Effector memory CD8-positive, alpha-beta T cell (primary cell): ENCODE results near the gene EIF2S2.

ENCODE experiments used
- ATAC-seq: fragments of 150-1000 bp; cut with Tn5 transposase; replicated peaks from 2 replicates; pipeline ENCODE4 v1.10.0; 2021; ENCODE audit warnings: mild to moderate bottlenecking, moderate library complexity
- DNase-seq, 3 experiments: peaks; one replicate each; pipeline ENCODE4 v3.0.0; 2021
- H3K27ac Mint-ChIP-seq, 2 donors: one replicate each; pipeline ENCODE4 v1.8.0; 2022; ENCODE audit warnings: mild to moderate bottlenecking in 2 of 2, mixed read lengths in 2 of 2, moderate library complexity in 2 of 2
- H3K27me3 Mint-ChIP-seq, 2 donors: one replicate each; pipeline ENCODE4 v1.8.0; 2022; ENCODE audit warnings: mixed read lengths in 2 of 2
- H3K36me3 Mint-ChIP-seq: one replicate; pipeline ENCODE4 v1.8.0; 2022; ENCODE audit warnings: mild to moderate bottlenecking, moderate library complexity, mixed read lengths; ENCODE audit not compliant: insufficient read depth
- H3K4me1 Mint-ChIP-seq, 2 donors: one replicate each; pipeline ENCODE4 v1.8.0; 2022; ENCODE audit warnings: low read depth in 2 of 2, mixed read lengths in 2 of 2
- H3K4me3 Mint-ChIP-seq, 2 donors: one replicate each; pipeline ENCODE4 v1.8.0; 2022; ENCODE audit warnings: mild to moderate bottlenecking in 2 of 2, mixed read lengths in 2 of 2, moderate library complexity in 2 of 2
- H3K9me3 Mint-ChIP-seq, 2 donors: one replicate each; pipeline ENCODE4 v1.8.0; 2022; ENCODE audit warnings: mixed read lengths in 2 of 2

EIF2S2 gene

GRCh38 chr20:34074101-34074760 is 37.8 kb downstream of the EIF2S2 start:
- Mint-ChIP-seq H3K9me3 (no peaks in the 10 kb centered on the region), H3K27ac (peak overlapping the region; percentile 16 to 70), H3K4me3 (no peak overlapping the region), H3K36me3 (peaks cover 50% of the 10 kb centered on the region), H3K4me1 (peaks cover 11 to 16% of the 10 kb centered on the region in 2 donors), H3K27me3 (no peaks in the 10 kb centered on the region)
- DNase-seq, result no peak
- no peak for ATAC-seq

- Mint-ChIP-seq H3K27ac (peak overlapping the region; percentile 5 to 8), H3K36me3 (peaks cover 39% of the 10 kb centered on the region), H3K9me3 (no peaks in the 10 kb centered on the region), H3K4me3 (no peak overlapping the region), H3K4me1 (peaks cover 23 to 25% of the 10 kb centered on the region in 2 donors), H3K27me3 (no peaks in the 10 kb centered on the region)
- DNase-seq (no peak), ATAC-seq (no peak)
Measured at GRCh38 chr20:34072778-34073177, 39.3 kb downstream of the EIF2S2 start.

GRCh38 chr20:34072076-34072475 is 40.0 kb downstream of the EIF2S2 start:
- no peaks in the 10 kb centered on the region for H3K27me3 Mint-ChIP-seq
- no peak overlapping the region for H3K4me3 Mint-ChIP-seq
- H3K4me1 Mint-ChIP-seq, result peaks cover 25 to 26% of the 10 kb centered on the region in 2 donors

GRCh38 chr20:34070859-34071258 is 41.2 kb downstream of the EIF2S2 start:
- H3K36me3 Mint-ChIP-seq, result peaks cover 28% of the 10 kb centered on the region
- peak overlapping the region in 1 of 2 donors; percentile 77 for H3K27ac Mint-ChIP-seq
- no peaks in the 10 kb centered on the region for H3K27me3 Mint-ChIP-seq
- DNase-seq, result no peak
- ATAC-seq, result no peak
- peaks cover 26% of the 10 kb centered on the region in 2 donors for H3K4me1 Mint-ChIP-seq
- no peaks in the 10 kb centered on the region for H3K9me3 Mint-ChIP-seq
- H3K4me3 Mint-ChIP-seq, result no peak overlapping the region

More at GRCh38 chr20:34072076-34072475, 40.0 kb downstream of the EIF2S2 start:
- DNase-seq (no peak), ATAC-seq (no peak)
- Mint-ChIP-seq H3K9me3 (no peaks in the 10 kb centered on the region), H3K27ac (peak overlapping the region; percentile 32 to 67), H3K36me3 (peaks cover 32% of the 10 kb centered on the region)

- no peak for DNase-seq
- Mint-ChIP-seq H3K36me3 (peaks cover 29% of the 10 kb centered on the region), H3K27ac (peak overlapping the region in 1 of 2 donors; percentile 54), H3K4me1 (peaks cover 30 to 31% of the 10 kb centered on the region in 2 donors), H3K27me3 (no peaks in the 10 kb centered on the region), H3K9me3 (no peaks in the 10 kb centered on the region), H3K4me3 (no peak overlapping the region)
- ATAC-seq, result no peak
Measured at GRCh38 chr20:34070079-34070439, 42.0 kb downstream of the EIF2S2 start.

- peaks cover 33 to 34% of the 10 kb centered on the region in 2 donors for H3K4me1 Mint-ChIP-seq
- DNase-seq (peak; percentile 27 to 52 (median 44)), ATAC-seq (peak; percentile 94)
- H3K4me3 Mint-ChIP-seq, result no peak overlapping the region
- no peaks in the 10 kb centered on the region for H3K27me3 Mint-ChIP-seq
- no peaks in the 10 kb centered on the region for H3K9me3 Mint-ChIP-seq
- peak overlapping the region; percentile 54 to 84 for H3K27ac Mint-ChIP-seq
- peaks cover 29% of the 10 kb centered on the region for H3K36me3 Mint-ChIP-seq
Measured at GRCh38 chr20:34069341-34070078, 42.5 kb downstream of the EIF2S2 start.

- peaks cover 30 to 34% of the 10 kb centered on the region in 2 donors for H3K4me1 Mint-ChIP-seq
- DNase-seq, result no peak
- H3K4me3 Mint-ChIP-seq, result no peak overlapping the region
- ATAC-seq, result no peak
- H3K36me3 Mint-ChIP-seq, result peaks cover 25% of the 10 kb centered on the region
- H3K9me3 Mint-ChIP-seq, result no peaks in the 10 kb centered on the region
- H3K27ac Mint-ChIP-seq, result peak overlapping the region; percentile 62 to 84
- no peaks in the 10 kb centered on the region for H3K27me3 Mint-ChIP-seq
Measured at GRCh38 chr20:34068001-34068400, 44.0 kb downstream of the EIF2S2 start.

GRCh38 chr20:34066476-34067090 is 45.5 kb downstream of the EIF2S2 start:
- ATAC-seq, result no peak
- H3K27ac Mint-ChIP-seq, result peak overlapping the region in 1 of 2 donors; percentile 86
- DNase-seq, result no peak
- H3K9me3 Mint-ChIP-seq, result no peaks in the 10 kb centered on the region
- H3K27me3 Mint-ChIP-seq, result no peaks in the 10 kb centered on the region
- no peak overlapping the region for H3K4me3 Mint-ChIP-seq
- peaks cover 21% of the 10 kb centered on the region for H3K36me3 Mint-ChIP-seq
- peaks cover 35 to 39% of the 10 kb centered on the region in 2 donors for H3K4me1 Mint-ChIP-seq

GRCh38 chr20:34065260-34065659 is 46.8 kb downstream of the EIF2S2 start:
- no peaks in the 10 kb centered on the region for H3K9me3 Mint-ChIP-seq
- no peaks in the 10 kb centered on the region for H3K27me3 Mint-ChIP-seq
- H3K4me1 Mint-ChIP-seq, result peaks cover 41 to 47% of the 10 kb centered on the region in 2 donors
- H3K27ac Mint-ChIP-seq, result peak overlapping the region; percentile 12 to 86
- no peak for DNase-seq
- no peak for ATAC-seq
- H3K36me3 Mint-ChIP-seq, result peaks cover 19% of the 10 kb centered on the region
- no peak overlapping the region for H3K4me3 Mint-ChIP-seq

- Mint-ChIP-seq H3K27ac (peak overlapping the region; percentile 12 to 86), H3K4me3 (no peak overlapping the region), H3K27me3 (no peaks in the 10 kb centered on the region), H3K4me1 (peaks cover 43 to 52% of the 10 kb centered on the region in 2 donors), H3K36me3 (peaks cover 24% of the 10 kb centered on the region), H3K9me3 (no peaks in the 10 kb centered on the region)
- no peak for ATAC-seq
- DNase-seq, result no peak
Measured at GRCh38 chr20:34064286-34064685, 47.8 kb downstream of the EIF2S2 start.

GRCh38 chr20:34062570-34063482 is 49.2 kb downstream of the EIF2S2 start:
- DNase-seq (no peak), ATAC-seq (no peak)
- peaks cover 35% of the 10 kb centered on the region for H3K36me3 Mint-ChIP-seq
- H3K27ac Mint-ChIP-seq, result peak overlapping the region; percentile 75 to 86
- H3K9me3 Mint-ChIP-seq, result no peaks in the 10 kb centered on the region
- H3K27me3 Mint-ChIP-seq, result no peaks in the 10 kb centered on the region
- H3K4me1 Mint-ChIP-seq, result peaks cover 44 to 55% of the 10 kb centered on the region in 2 donors
- no peak overlapping the region for H3K4me3 Mint-ChIP-seq

- peaks cover 45 to 59% of the 10 kb centered on the region in 2 donors for H3K4me1 Mint-ChIP-seq
Measured at GRCh38 chr20:34061695-34062094, 50.3 kb downstream of the EIF2S2 start.

GRCh38 chr20:34060970-34061369 is 51.1 kb downstream of the EIF2S2 start:
- no peak for ATAC-seq
- no peaks in the 10 kb centered on the region for H3K27me3 Mint-ChIP-seq
- H3K4me1 Mint-ChIP-seq, result peaks cover 51 to 67% of the 10 kb centered on the region in 2 donors
- H3K27ac Mint-ChIP-seq, result peak overlapping the region; percentile 62 to 75
- H3K36me3 Mint-ChIP-seq, result peaks cover 36% of the 10 kb centered on the region
- no peaks in the 10 kb centered on the region for H3K9me3 Mint-ChIP-seq
- H3K4me3 Mint-ChIP-seq, result no peak overlapping the region
- no peak for DNase-seq

More at GRCh38 chr20:34061695-34062094, 50.3 kb downstream of the EIF2S2 start:
- DNase-seq (no peak), ATAC-seq (no peak)
- Mint-ChIP-seq H3K36me3 (peaks cover 39% of the 10 kb centered on the region), H3K4me3 (no peak overlapping the region), H3K27ac (peak overlapping the region; percentile 75 to 86), H3K9me3 (no peaks in the 10 kb centered on the region), H3K27me3 (no peaks in the 10 kb centered on the region)
